HEK293 (cell line): ENCODE data around the gene NCBP2.

Experiments
- CTCF ChIA-PET: fragments of 350-600 bp; formaldehyde crosslinking; extraction: SDS; loops from one replicate; lab custom pipeline; 2021; ENCODE audit warnings: antibody characterized with exemption; lab: Yijun Ruan, JAX
- POLR2A ChIA-PET: fragments of 300-600 bp; formaldehyde crosslinking; extraction: SDS; loops from one replicate; lab custom pipeline; 2020; ENCODE audit warnings: antibody characterized with exemption, inconsistent platforms; lab: Yijun Ruan, JAX
- H3K27ac ChIP-seq: fragments of 200-500 bp; sonication (Bioruptor generic); 2 replicates; pipeline ENCODE4 v1.5.1; 2014; ENCODE audit warnings: low read depth, low read length, control low read depth, inconsistent platforms; ENCODE audit errors: extremely low read depth
- H3K36me3 ChIP-seq, 2 experiments: fragments of 200-500 bp in 1 of 2; sonication (Bioruptor generic) in 1 of 2; 1 replicate in 1 of 2; 2 replicates in 1 of 2; pipeline ENCODE4 v1.5.1; 2014 to 2017; ENCODE audit warnings: inconsistent platforms in 2 of 2, low read length in 2 of 2; ENCODE audit not compliant: control insufficient read depth in 2 of 2, insufficient read depth in 1 of 2
- H3K4me1 ChIP-seq: fragments of 200-500 bp; sonication (Bioruptor generic); 2 replicates; pipeline ENCODE4 v1.5.1; 2014; ENCODE audit warnings: mild to moderate bottlenecking, low read length, inconsistent platforms; ENCODE audit not compliant: control insufficient read depth, insufficient read depth
- H3K4me3 ChIP-seq: 2 replicates; pipeline ENCODE4 v1.5.1; 2011; ENCODE audit warnings: low read depth, mild to moderate bottlenecking, control low read depth, low read length, moderate library complexity
- H3K9me3 ChIP-seq: fragments of 200-500 bp; sonication (Bioruptor generic); 2 replicates; pipeline ENCODE4 v1.5.1; 2014; ENCODE audit warnings: low read depth, low read length, inconsistent platforms; ENCODE audit not compliant: control insufficient read depth, insufficient read depth
- ATF2 ChIP-seq: fragments of 450-650 bp; formaldehyde crosslinking; IDR thresholded peaks from 2 replicates; pipeline ENCODE4 v1.5.1; 2016; ENCODE audit warnings: missing biosample characterization, missing genetic modification characterization, low read depth
- FEZF1 ChIP-seq: fragments of 450-650 bp; formaldehyde crosslinking; IDR thresholded peaks from 2 replicates; pipeline ENCODE4 v1.5.1; 2016; ENCODE audit warnings: missing biosample characterization, missing genetic modification characterization
- MEIS1 ChIP-seq: sonication (generic); formaldehyde crosslinking; IDR thresholded peaks from 2 replicates; pipeline ENCODE4 v1.8.1; 2022; ENCODE audit warnings: missing genetic modification reagents, mild to moderate bottlenecking, borderline replicate concordance
- PRDM1 ChIP-seq: fragments of 450-650 bp; formaldehyde crosslinking; IDR thresholded peaks from 2 replicates; pipeline ENCODE4; 2016; ENCODE audit warnings: missing biosample characterization, missing genetic modification characterization
- SP2 ChIP-seq: fragments of 450-650 bp; formaldehyde crosslinking; IDR thresholded peaks from 2 replicates; pipeline ENCODE4 v1.5.1; 2016; ENCODE audit warnings: missing biosample characterization, missing genetic modification characterization
- SP3 ChIP-seq: fragments of 450-650 bp; formaldehyde crosslinking; IDR thresholded peaks from 2 replicates; pipeline ENCODE4 v1.5.1; 2016; ENCODE audit warnings: missing biosample characterization, missing genetic modification characterization
- YY2 ChIP-seq: fragments of 450-650 bp; formaldehyde crosslinking; IDR thresholded peaks from 2 replicates; pipeline ENCODE4 v1.5.1; 2016; ENCODE audit warnings: missing biosample characterization, missing genetic modification characterization
- ZBTB48 ChIP-seq: fragments of 450-650 bp; formaldehyde crosslinking; IDR thresholded peaks from 2 replicates; pipeline ENCODE4 v1.5.1; 2016; ENCODE audit warnings: missing biosample characterization, missing genetic modification characterization
- ZFP37 ChIP-seq: fragments of 450-650 bp; formaldehyde crosslinking; IDR thresholded peaks from 2 replicates; pipeline ENCODE4 v1.5.1; 2016; ENCODE audit warnings: missing biosample characterization, missing genetic modification characterization
- ZNF121 ChIP-seq: fragments of 450-650 bp; formaldehyde crosslinking; IDR thresholded peaks from 2 replicates; pipeline ENCODE4 v1.5.1; 2016; ENCODE audit warnings: missing biosample characterization, missing genetic modification characterization
- ZNF146 ChIP-seq: fragments of 450-650 bp; formaldehyde crosslinking; IDR thresholded peaks from 2 replicates; pipeline ENCODE4 v1.5.1; 2016; ENCODE audit warnings: missing biosample characterization, missing genetic modification characterization
- ZNF148 ChIP-seq: fragments of 450-650 bp; formaldehyde crosslinking; IDR thresholded peaks from 2 replicates; pipeline ENCODE4 v1.5.0; 2017; ENCODE audit warnings: missing biosample characterization, missing genetic modification characterization, borderline replicate concordance
- ZNF175 ChIP-seq: fragments of 450-650 bp; formaldehyde crosslinking; IDR thresholded peaks from 2 replicates; pipeline ENCODE4 v1.5.1; 2016; ENCODE audit warnings: missing biosample characterization, missing genetic modification characterization
- ZNF311 ChIP-seq: fragments of 450-650 bp; formaldehyde crosslinking; IDR thresholded peaks from 2 replicates; pipeline ENCODE4 v1.5.1; 2017; ENCODE audit warnings: missing biosample characterization, missing genetic modification characterization, borderline replicate concordance
- ZNF341 ChIP-seq: fragments of 450-650 bp; formaldehyde crosslinking; IDR thresholded peaks from 2 replicates; pipeline ENCODE4; 2016; ENCODE audit warnings: low read depth, missing biosample characterization, missing genetic modification characterization
- ZNF354C ChIP-seq: fragments of 450-650 bp; formaldehyde crosslinking; IDR thresholded peaks from 2 replicates; pipeline ENCODE4 v1.5.1; 2016; ENCODE audit warnings: missing biosample characterization, missing genetic modification characterization, low read depth, borderline replicate concordance
- ZNF473 ChIP-seq: fragments of 450-650 bp; formaldehyde crosslinking; IDR thresholded peaks from 2 replicates; pipeline ENCODE4 v1.5.1; 2017; ENCODE audit warnings: missing biosample characterization, missing genetic modification characterization
- ZNF558 ChIP-seq: fragments of 450-650 bp; formaldehyde crosslinking; IDR thresholded peaks from 2 replicates; pipeline ENCODE4 v1.5.1; 2016; ENCODE audit warnings: missing biosample characterization, missing genetic modification characterization
- ZNF621 ChIP-seq: fragments of 450-650 bp; formaldehyde crosslinking; IDR thresholded peaks from 2 replicates; pipeline ENCODE4 v1.5.1; 2017; ENCODE audit warnings: missing biosample characterization, missing genetic modification characterization
- ZNF747 ChIP-seq: fragments of 450-650 bp; formaldehyde crosslinking; IDR thresholded peaks from 2 replicates; pipeline ENCODE4 v1.5.1; 2016; ENCODE audit warnings: missing biosample characterization, missing genetic modification characterization
- ZNF785 ChIP-seq: fragments of 450-650 bp; formaldehyde crosslinking; IDR thresholded peaks from 2 replicates; pipeline ENCODE4 v1.5.1; 2016; ENCODE audit warnings: missing biosample characterization, missing genetic modification characterization
- ZSCAN30 ChIP-seq: fragments of 450-650 bp; IDR thresholded peaks from 2 replicates; pipeline ENCODE4 v1.5.1; 2018; ENCODE audit warnings: missing biosample characterization, mild to moderate bottlenecking, missing genetic modification characterization, moderate library complexity
- TF ChIP-seq, protein P1 (sequence below): fragments of 450-650 bp; formaldehyde crosslinking; IDR thresholded peaks from 2 replicates; pipeline ENCODE4 v1.5.1; 2016; ENCODE audit warnings: missing biosample characterization, missing genetic modification characterization
- TF ChIP-seq, protein P2 (sequence below): fragments of 450-650 bp; formaldehyde crosslinking; IDR thresholded peaks from 2 replicates; pipeline ENCODE4 v1.5.1; 2016; ENCODE audit warnings: missing biosample characterization, missing genetic modification characterization

The NCBP2 gene

GRCh38 chr3:196971094-196971698 lies 28.9 kb upstream of the NCBP2 start:
- ChIA-PET CTCF (interaction anchor here (0.6 to 1.3 kb wide), 2 partner anchors 23 to 349 kb away, joined by 3 to 4 read pairs; no protein-coding TSS in a partner anchor), POLR2A (no interaction called here)
- H3K36me3 ChIP-seq: no peaks in the 10 kb centered on the region
- no peaks in the 10 kb centered on the region for H3K4me1 ChIP-seq
- no peak overlapping the region for H3K4me3 ChIP-seq
- TF ChIP-seq FEZF1 (tag by site-specific recombination): no peak
- TF ChIP-seq ZNF354C: no peak
- peak; percentile 68 for TF ChIP-seq ZNF146 (tag by site-specific recombination)
- TF ChIP-seq, protein P1, sequence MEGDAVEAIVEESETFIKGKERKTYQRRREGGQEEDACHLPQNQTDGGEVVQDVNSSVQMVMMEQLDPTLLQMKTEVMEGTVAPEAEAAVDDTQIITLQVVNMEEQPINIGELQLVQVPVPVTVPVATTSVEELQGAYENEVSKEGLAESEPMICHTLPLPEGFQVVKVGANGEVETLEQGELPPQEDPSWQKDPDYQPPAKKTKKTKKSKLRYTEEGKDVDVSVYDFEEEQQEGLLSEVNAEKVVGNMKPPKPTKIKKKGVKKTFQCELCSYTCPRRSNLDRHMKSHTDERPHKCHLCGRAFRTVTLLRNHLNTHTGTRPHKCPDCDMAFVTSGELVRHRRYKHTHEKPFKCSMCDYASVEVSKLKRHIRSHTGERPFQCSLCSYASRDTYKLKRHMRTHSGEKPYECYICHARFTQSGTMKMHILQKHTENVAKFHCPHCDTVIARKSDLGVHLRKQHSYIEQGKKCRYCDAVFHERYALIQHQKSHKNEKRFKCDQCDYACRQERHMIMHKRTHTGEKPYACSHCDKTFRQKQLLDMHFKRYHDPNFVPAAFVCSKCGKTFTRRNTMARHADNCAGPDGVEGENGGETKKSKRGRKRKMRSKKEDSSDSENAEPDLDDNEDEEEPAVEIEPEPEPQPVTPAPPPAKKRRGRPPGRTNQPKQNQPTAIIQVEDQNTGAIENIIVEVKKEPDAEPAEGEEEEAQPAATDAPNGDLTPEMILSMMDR (tag by site-specific recombination): no peak
- no peak for TF ChIP-seq ZFP37 (tag by site-specific recombination)
- TF ChIP-seq ZNF558: 0 out of 2 replicates have a peak, but pooled peaks have one; percentile 36
- no peak for TF ChIP-seq ZNF621
- no peak for TF ChIP-seq ZNF747 (tag by site-specific recombination)
- no peak for TF ChIP-seq ZNF148 (tag by site-specific recombination)
- no peak for TF ChIP-seq ZNF121 (tag by site-specific recombination)
- no peaks in the 10 kb centered on the region for H3K9me3 ChIP-seq
- no peak overlapping the region for H3K27ac ChIP-seq

GRCh38 chr3:196970547-196971093 lies 28.3 kb upstream of the NCBP2 start:
- no peak overlapping the region for H3K27ac ChIP-seq
- no peak overlapping the region for H3K4me3 ChIP-seq
- H3K36me3 ChIP-seq: no peaks in the 10 kb centered on the region
- ChIA-PET POLR2A (no interaction called here), CTCF (interaction anchor here (0.6 to 1.3 kb wide), 4 partner anchors 10 to 349 kb away, joined by 3 to 7 read pairs (median 4); no protein-coding TSS in a partner anchor)
- H3K4me1 ChIP-seq: no peaks in the 10 kb centered on the region
- no peaks in the 10 kb centered on the region for H3K9me3 ChIP-seq
- TF ChIP-seq ZNF341 (tag by site-specific recombination): no peak
- TF ChIP-seq, protein P2, sequence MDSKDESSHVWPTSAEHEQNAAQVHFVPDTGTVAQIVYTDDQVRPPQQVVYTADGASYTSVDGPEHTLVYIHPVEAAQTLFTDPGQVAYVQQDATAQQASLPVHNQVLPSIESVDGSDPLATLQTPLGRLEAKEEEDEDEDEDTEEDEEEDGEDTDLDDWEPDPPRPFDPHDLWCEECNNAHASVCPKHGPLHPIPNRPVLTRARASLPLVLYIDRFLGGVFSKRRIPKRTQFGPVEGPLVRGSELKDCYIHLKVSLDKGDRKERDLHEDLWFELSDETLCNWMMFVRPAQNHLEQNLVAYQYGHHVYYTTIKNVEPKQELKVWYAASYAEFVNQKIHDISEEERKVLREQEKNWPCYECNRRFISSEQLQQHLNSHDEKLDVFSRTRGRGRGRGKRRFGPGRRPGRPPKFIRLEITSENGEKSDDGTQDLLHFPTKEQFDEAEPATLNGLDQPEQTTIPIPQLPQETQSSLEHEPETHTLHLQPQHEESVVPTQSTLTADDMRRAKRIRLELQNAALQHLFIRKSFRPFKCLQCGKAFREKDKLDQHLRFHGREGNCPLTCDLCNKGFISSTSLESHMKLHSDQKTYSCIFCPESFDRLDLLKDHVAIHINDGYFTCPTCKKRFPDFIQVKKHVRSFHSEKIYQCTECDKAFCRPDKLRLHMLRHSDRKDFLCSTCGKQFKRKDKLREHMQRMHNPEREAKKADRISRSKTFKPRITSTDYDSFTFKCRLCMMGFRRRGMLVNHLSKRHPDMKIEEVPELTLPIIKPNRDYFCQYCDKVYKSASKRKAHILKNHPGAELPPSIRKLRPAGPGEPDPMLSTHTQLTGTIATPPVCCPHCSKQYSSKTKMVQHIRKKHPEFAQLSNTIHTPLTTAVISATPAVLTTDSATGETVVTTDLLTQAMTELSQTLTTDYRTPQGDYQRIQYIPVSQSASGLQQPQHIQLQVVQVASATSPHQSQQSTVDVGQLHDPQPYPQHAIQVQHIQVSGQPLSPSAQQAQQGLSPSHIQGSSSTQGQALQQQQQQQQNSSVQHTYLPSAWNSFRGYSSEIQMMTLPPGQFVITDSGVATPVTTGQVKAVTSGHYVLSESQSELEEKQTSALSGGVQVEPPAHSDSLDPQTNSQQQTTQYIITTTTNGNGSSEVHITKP (tag by site-specific recombination): no peak
- TF ChIP-seq SP2 (tag by site-specific recombination): no peak
- TF ChIP-seq PRDM1 (tag by site-specific recombination): no peak
- no peak for TF ChIP-seq ZNF785 (tag by site-specific recombination)
- TF ChIP-seq MEIS1 (CRISPR knock-in tag): no peak
- no peak for TF ChIP-seq ZNF621
- no peak for TF ChIP-seq ZNF747 (tag by site-specific recombination)
- no peak for TF ChIP-seq ZNF473 (tag by site-specific recombination)
- no peak for TF ChIP-seq ZSCAN30 (tag by site-specific recombination)
- no peak for TF ChIP-seq ZBTB48 (tag by site-specific recombination)
- no peak for TF ChIP-seq YY2 (tag by site-specific recombination)
- TF ChIP-seq SP3 (tag by site-specific recombination): no peak
- TF ChIP-seq ZNF311 (tag by site-specific recombination): no peak
- no peak for TF ChIP-seq ZNF175 (tag by site-specific recombination)
- no peak for TF ChIP-seq ATF2
